ENCODE data around the gene WDR86. TPM values are rescaled to one million over a fixed set of nuclear protein-coding genes. Genes with fewer than 3 reads are reported as not detected.

WDR86 gene, protein sequence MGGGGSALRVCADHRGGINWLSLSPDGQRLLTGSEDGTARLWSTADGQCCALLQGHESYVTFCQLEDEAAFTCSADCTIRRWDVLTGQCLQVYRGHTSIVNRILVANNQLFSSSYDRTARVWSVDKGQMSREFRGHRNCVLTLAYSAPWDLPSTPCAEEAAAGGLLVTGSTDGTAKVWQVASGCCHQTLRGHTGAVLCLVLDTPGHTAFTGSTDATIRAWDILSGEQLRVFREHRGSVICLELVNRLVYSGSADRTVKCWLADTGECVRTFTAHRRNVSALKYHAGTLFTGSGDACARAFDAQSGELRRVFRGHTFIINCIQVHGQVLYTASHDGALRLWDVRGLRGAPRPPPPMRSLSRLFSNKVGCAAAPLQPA
- total RNA-seq = under 1 TPM in 1 of 2 donors, not detected in 1; 0.69 TPM

DNA sequence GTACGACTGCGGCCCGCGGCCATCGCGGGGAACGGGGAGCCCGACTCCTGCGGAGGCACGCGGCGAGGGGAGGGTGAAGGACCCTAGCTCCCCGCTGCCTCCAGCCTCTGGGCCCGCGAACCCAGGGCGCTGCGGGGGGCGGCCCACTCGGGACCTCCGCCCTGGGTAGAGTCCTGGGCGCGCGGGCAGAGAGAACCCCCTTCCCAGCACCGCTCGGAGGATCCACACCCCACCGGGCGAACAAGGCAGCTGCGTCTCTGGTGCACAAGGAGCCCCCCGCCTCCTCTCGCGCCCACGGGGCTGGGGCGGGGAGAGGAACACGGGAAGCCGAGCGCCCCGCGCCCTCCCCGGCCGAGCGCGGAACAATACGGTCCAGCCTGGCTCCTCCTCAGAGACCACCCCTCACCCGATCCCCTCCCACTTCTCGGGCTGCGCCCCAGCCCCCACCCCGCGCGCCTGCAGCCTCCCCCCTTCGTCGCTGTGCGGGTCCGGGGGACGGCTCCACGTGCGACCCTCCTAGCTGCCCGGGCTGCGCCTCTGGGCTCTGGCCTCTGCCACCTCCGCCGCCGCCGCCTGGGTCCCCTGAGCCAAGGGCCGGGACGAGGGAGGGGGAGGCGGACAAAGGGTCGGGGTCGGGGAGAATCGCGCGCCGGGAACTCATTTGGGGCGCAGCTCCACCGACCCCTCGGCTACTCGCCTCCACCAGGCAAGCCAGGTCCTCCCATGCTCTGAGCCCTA lies at the start of gene WDR86:
TSS of gene WDR86 (minus strand) at position 372 of the 738 bp plus-strand sequence. CDS start 449 bp downstream, outside the sequence.

DNA sequence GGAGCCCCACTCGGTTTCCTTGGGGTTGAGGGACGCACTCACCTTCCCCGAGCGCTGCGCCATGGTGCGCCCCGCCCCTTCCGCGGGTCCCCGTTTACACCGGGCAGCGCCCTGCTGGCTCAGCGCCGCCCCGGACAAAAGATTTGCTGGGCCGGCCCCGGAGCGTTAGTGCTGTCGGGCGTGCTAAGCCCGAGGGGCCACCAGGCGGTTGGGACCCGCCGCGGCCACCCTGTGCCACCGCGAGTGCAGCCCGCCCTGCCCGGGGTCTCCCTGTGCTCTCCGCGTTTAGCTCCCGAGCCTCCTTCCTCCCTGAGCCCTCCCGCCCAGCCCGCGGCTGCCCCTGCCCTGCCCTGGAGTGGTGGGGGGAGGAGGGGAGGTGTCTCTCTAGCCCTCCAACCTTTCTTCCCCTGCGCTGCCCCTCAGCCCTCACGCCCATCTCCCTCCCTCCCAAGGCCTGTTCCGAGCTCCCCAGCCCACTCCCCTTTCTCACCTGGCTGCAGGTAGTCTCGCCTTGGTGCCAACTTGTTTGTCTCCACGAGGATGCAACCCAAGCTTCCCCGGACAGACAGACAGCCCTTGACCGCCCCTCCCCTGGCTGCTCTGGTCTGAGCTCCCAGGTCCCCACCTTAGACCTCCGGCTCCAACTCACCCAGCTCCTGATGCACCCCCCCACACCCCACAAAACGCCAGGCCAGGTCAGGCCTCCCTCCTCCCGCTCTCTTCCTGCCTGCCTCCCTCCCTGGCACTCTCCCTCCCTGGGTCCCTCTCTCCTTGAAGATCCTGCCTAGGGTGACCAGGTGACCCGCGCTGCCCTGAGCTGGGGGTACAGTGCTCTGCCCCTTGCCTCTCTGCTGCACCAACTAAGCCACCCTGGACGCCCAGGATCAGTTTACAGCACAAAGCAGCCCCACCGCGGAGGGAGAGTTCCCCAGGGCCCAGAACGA lies 30.3 kb upstream of the WDR86 start, which contains the start of gene CRYGN:
TSS of gene CRYGN (minus strand) at position 287 of the 944 bp plus-strand sequence. CDS start at position 63, 224 bp downstream.

DNA sequence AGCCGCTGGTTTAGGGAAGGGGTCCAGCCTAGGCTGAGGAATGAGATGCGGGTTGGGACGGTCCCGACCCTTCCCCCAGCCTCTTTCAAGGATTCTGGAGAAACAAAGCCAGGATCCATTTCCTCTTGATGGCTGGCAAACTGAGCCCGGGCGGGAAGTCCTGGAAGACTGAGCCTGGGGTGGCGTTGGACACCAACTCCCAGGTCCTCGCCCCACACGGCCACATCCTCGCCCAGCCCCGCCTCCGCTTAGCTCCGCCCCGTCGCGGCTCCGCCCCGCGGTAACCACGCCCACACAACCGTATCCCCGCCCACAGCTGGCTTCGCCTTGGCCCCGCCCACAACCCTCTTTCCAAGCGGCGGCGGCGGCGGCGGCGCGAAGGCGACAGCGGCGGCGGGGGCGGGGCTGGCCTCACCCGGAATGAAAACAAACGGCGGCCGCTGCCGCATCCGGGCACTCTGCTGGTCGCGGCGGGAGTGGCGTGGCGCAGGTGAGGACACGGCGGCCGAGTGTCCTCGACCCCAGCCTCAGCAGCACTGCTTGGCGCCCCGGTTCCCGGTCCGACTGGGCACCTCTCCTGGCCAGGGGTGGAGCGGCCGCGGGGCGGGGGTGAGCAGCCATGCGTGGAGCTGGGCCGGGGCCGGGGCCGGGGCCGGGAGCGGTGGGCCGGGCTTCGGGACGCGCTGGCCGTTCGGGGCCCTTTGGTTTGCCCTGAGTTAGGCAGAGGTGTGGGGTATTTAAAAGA lies 68.3 kb downstream of the WDR86 start, which contains the start of gene NUB1:
TSS of gene NUB1 (plus strand) at position 456 of the 745 bp plus-strand sequence. CDS start 3,538 bp downstream, outside the sequence.

Small RNA genes lying within 50 kb of the gene (small RNA-seq; reads per million reads assigned to genes)
- 0 reads per million in 2 donors for gene MIR3907

Other genes starting within 250 kb of the WDR86 start
- gene GBX1, start 242.3 kb downstream of the WDR86 start, total RNA-seq = not detected
- not detected for gene ASB10, start 222.8 kb downstream of the WDR86 start, total RNA-seq
- not detected for gene H2BK1, start 199.6 kb downstream of the WDR86 start, total RNA-seq
- 10 to 100 TPM; 54.0 to 78.6 TPM for gene ABCF2, start 182.8 kb downstream of the WDR86 start, total RNA-seq
- 10 to 100 TPM; 32.6 to 37.9 TPM for gene CHPF2, start 177.6 kb downstream of the WDR86 start, total RNA-seq
- 10 to 100 TPM in 1 of 2 donors, 1 to 10 TPM in 1; 9.0 to 13.1 TPM for gene SMARCD3, start 161.3 kb downstream of the WDR86 start, total RNA-seq
- gene NUB1, start 68.2 kb downstream of the WDR86 start, total RNA-seq = 10 to 100 TPM; 32.7 to 34.0 TPM
- gene CRYGN, start 30.1 kb upstream of the WDR86 start, total RNA-seq = not detected
- 10 to 100 TPM; 62.3 to 68.3 TPM for gene RHEB, start 109.9 kb upstream of the WDR86 start, total RNA-seq